ENCODE data around the gene MYH8. TPM values are rescaled to one million over a fixed set of nuclear protein-coding genes. Genes with fewer than 3 reads are reported as not detected.

MYH8 gene
- total and polyA plus RNA-seq, 2 donors (not counting 1 experiment from before 2014, with no cell fraction given), result not detected

DNA sequence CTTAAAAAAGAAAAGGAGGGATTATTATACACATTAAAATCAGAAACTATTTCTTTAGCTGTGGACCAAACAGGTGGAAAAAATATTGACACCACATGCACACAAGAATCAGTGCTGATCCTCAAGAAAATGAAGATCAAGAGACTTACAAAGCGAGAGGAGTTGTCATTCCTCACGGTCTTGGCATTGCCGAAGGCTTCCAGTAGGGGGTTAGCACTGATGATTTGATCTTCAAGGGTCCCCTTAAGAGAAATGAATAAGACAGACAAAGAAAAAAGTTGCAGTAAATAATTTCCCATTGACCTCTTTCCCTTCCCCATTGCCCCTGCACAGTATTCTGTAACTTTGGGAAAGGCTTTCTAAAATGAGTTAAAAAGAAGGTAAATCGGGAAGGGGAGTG, 41.7 kb upstream of the MYH8 start:
- Mint-ChIP-seq H3K27ac (no peak overlapping the region), H3K4me1 (no peaks in the 10 kb centered on the region), H3K9me3 (ENCODE audit: insufficient read depth) (peaks cover 2% of the 10 kb centered on the region), H3K27me3 (peaks cover 31% of the 10 kb centered on the region), H3K4me3 (no peak overlapping the region)
- intact Hi-C loops (cut with micrococcal nuclease), result no loop called here
- H3K9me3 ChIP-seq (ENCODE audit: control extremely low read depth in 1 of 3, control insufficient read depth in 2 of 3, insufficient read depth in 1 of 3, low read length in 2 of 3), result no peaks in the 10 kb centered on the region
- H3K79me2 ChIP-seq (ENCODE audit: control insufficient read depth, insufficient read depth, low read length), result no peaks in the 10 kb centered on the region
- H3K4me2 ChIP-seq (replicated peaks; ENCODE audit: low read depth, low read length, poor library complexity, severe bottlenecking), result no peak overlapping the region
- no peaks in the 10 kb centered on the region for H3K36me3 ChIP-seq (replicated peaks in 1 of 2; ENCODE audit: control extremely low read depth in 1 of 2, control insufficient read depth in 1 of 2, extremely low read depth in 1 of 2, insufficient read depth in 2 of 2, low read length in 1 of 2)
- H4K20me1 ChIP-seq (ENCODE audit: control insufficient read depth, insufficient read depth, low read length, poor library complexity, severe bottlenecking), result no peaks in the 10 kb centered on the region
- no peak overlapping the region for H3K27ac ChIP-seq (ENCODE audit: low read length in 2 of 2)
- no peak overlapping the region for H3K4me3 ChIP-seq (ENCODE audit: control extremely low read depth in 1 of 5, extremely low read depth in 1 of 5, insufficient read depth in 1 of 5, low read depth in 2 of 5, low read length in 4 of 5)
- ATAC-seq (ENCODE audit: low read depth) (no peak), DNase-seq (no peak)
- TF ChIP-seq, protein P1, sequence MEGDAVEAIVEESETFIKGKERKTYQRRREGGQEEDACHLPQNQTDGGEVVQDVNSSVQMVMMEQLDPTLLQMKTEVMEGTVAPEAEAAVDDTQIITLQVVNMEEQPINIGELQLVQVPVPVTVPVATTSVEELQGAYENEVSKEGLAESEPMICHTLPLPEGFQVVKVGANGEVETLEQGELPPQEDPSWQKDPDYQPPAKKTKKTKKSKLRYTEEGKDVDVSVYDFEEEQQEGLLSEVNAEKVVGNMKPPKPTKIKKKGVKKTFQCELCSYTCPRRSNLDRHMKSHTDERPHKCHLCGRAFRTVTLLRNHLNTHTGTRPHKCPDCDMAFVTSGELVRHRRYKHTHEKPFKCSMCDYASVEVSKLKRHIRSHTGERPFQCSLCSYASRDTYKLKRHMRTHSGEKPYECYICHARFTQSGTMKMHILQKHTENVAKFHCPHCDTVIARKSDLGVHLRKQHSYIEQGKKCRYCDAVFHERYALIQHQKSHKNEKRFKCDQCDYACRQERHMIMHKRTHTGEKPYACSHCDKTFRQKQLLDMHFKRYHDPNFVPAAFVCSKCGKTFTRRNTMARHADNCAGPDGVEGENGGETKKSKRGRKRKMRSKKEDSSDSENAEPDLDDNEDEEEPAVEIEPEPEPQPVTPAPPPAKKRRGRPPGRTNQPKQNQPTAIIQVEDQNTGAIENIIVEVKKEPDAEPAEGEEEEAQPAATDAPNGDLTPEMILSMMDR (IDR thresholded peaks at IDR 0.05), result no peak
- TF ChIP-seq EZH2 (IDR thresholded peaks at IDR 0.05; ENCODE audit: borderline replicate concordance, insufficient read depth, low read depth, low read length, poor library complexity, severe bottlenecking), result no peak
- H3K4me1 ChIP-seq (ENCODE audit: control insufficient read depth in 2 of 2, insufficient read depth in 2 of 2, low read length in 2 of 2), result no peaks in the 10 kb centered on the region
- CTCF ChIA-PET, result no interaction called here
- no peak overlapping the region for H2AFZ ChIP-seq (ENCODE audit: insufficient read depth, low read depth, low read length, poor library complexity, severe bottlenecking)
- H3K27me3 ChIP-seq (replicated peaks in 1 of 4; ENCODE audit: control extremely low read depth in 1 of 4, control insufficient read depth in 3 of 4, insufficient read depth in 4 of 4, low read length in 3 of 4), result no peaks in the 10 kb centered on the region
- POLR2A ChIA-PET, result no interaction called here
- no peak overlapping the region for H3K9ac ChIP-seq (ENCODE audit: low read length)
- WGBS (ENCODE audit: insufficient coverage), result 67% methylated on average over 3 of the region's 4 CpGs

GRCh38 chr17:10460062-10460461, 38.3 kb upstream of the MYH8 start:
- ChIA-PET CTCF (no interaction called here), POLR2A (no interaction called here)
- Mint-ChIP-seq H3K27ac (no peak overlapping the region), H3K27me3 (peaks cover 31% of the 10 kb centered on the region), H3K9me3 (ENCODE audit: insufficient read depth) (peaks cover 2% of the 10 kb centered on the region), H3K4me1 (no peaks in the 10 kb centered on the region), H3K4me3 (no peak overlapping the region)
- DNase-seq, result no peak
- TF ChIP-seq EZH2 (IDR thresholded peaks at IDR 0.05; ENCODE audit: borderline replicate concordance, insufficient read depth, low read depth, low read length, poor library complexity, severe bottlenecking), result no peak
- TF ChIP-seq, protein P1 (IDR thresholded peaks at IDR 0.05), result no peak
- intact Hi-C loops (cut with micrococcal nuclease), result no loop called here
- no peak overlapping the region for H3K4me2 ChIP-seq (replicated peaks; ENCODE audit: low read depth, low read length, poor library complexity, severe bottlenecking)
- H3K27me3 ChIP-seq (replicated peaks in 1 of 4; ENCODE audit: control extremely low read depth in 1 of 4, control insufficient read depth in 3 of 4, insufficient read depth in 4 of 4, low read length in 3 of 4), result no peaks in the 10 kb centered on the region
- no peak overlapping the region for H3K27ac ChIP-seq (ENCODE audit: low read length in 2 of 2)
- no peak overlapping the region for H3K9ac ChIP-seq (ENCODE audit: low read length)
- H4K20me1 ChIP-seq (ENCODE audit: control insufficient read depth, insufficient read depth, low read length, poor library complexity, severe bottlenecking), result no peaks in the 10 kb centered on the region
- 98% methylated on average over 4 of the region's 4 CpGs for WGBS (ENCODE audit: insufficient coverage)
- no peak overlapping the region for H3K4me3 ChIP-seq (ENCODE audit: control extremely low read depth in 1 of 5, extremely low read depth in 1 of 5, insufficient read depth in 1 of 5, low read depth in 2 of 5, low read length in 4 of 5)
- no peak for ATAC-seq (ENCODE audit: low read depth)
- no peaks in the 10 kb centered on the region for H3K4me1 ChIP-seq (ENCODE audit: control insufficient read depth in 2 of 2, insufficient read depth in 2 of 2, low read length in 2 of 2)
- no peaks in the 10 kb centered on the region for H3K9me3 ChIP-seq (ENCODE audit: control extremely low read depth in 1 of 3, control insufficient read depth in 2 of 3, insufficient read depth in 1 of 3, low read length in 2 of 3)
- no peaks in the 10 kb centered on the region for H3K36me3 ChIP-seq (replicated peaks in 1 of 2; ENCODE audit: control extremely low read depth in 1 of 2, control insufficient read depth in 1 of 2, extremely low read depth in 1 of 2, insufficient read depth in 2 of 2, low read length in 1 of 2)
- no peaks in the 10 kb centered on the region for H3K79me2 ChIP-seq (ENCODE audit: control insufficient read depth, insufficient read depth, low read length)
- H2AFZ ChIP-seq (ENCODE audit: insufficient read depth, low read depth, low read length, poor library complexity, severe bottlenecking), result no peak overlapping the region

Measured in B cell (primary cell).